ENCODE measurements around the gene NAT14. TPM values are rescaled to one million over a fixed set of nuclear protein-coding genes. Genes with fewer than 3 reads are reported as not detected.

The NAT14 gene
- total and polyA plus RNA-seq, 8 donors, result 5.8 to 32.4 (median 8.1) TPM

GRCh38 chr19:55440411-55441105, 44.4 kb upstream of the NAT14 start:
- 6% methylated on average over 38 to 39 of the region's 39 CpGs for WGBS, 2 donors
- intact Hi-C loops (cut with DNase I), result no loop called here

GRCh38 chr19:55441319-55441691, 43.7 kb upstream of the NAT14 start:
- Histone ChIP-seq H3K27ac (no peak overlapping the region), H3K9me3 (no peaks in the 10 kb centered on the region), H3K36me3 (no peaks in the 10 kb centered on the region), H3K4me1 (no peaks in the 10 kb centered on the region), H3K4me3 (no peak overlapping the region), H3K27me3 (peaks cover 0 to 26% (median 5%) of the 10 kb centered on the region in 4 donors)
- intact Hi-C loops (cut with DNase I), result no loop called here
- no peak for FAIRE-seq
- DNase-seq, result no peak
- no peak for ATAC-seq
- WGBS, 2 donors, result 5 to 8% methylated on average over 21 of the region's 21 CpGs
- no peak for TF ChIP-seq CTCF (IDR thresholded peaks at IDR 0.05)

More at GRCh38 chr19:55440411-55441105, 44.4 kb upstream of the NAT14 start:
- Histone ChIP-seq H3K9me3 (no peaks in the 10 kb centered on the region), H3K36me3 (no peaks in the 10 kb centered on the region), H3K4me1 (no peaks in the 10 kb centered on the region), H3K4me3 (no peak overlapping the region), H3K27ac (no peak overlapping the region), H3K27me3 (peaks cover 0 to 26% (median 5%) of the 10 kb centered on the region in 4 donors)
- DNase-seq (peak in 1 of 6 donors; percentile 46), FAIRE-seq (no peak), ATAC-seq (no peak)
- TF ChIP-seq CTCF (IDR thresholded peaks at IDR 0.05), result no peak

- FAIRE-seq (no peak), ATAC-seq (peak in 1 of 4 donors; percentile 37), DNase-seq (peak in 1 of 6 donors; percentile 51)
- Histone ChIP-seq H3K27ac (no peak overlapping the region), H3K27me3 (peaks cover 0 to 26% (median 5%) of the 10 kb centered on the region in 4 donors), H3K4me3 (no peak overlapping the region), H3K36me3 (no peaks in the 10 kb centered on the region), H3K9me3 (no peaks in the 10 kb centered on the region), H3K4me1 (no peaks in the 10 kb centered on the region)
- 1 to 2% methylated on average over 38 to 39 of the region's 39 CpGs for WGBS, 2 donors
- no peak for TF ChIP-seq CTCF (IDR thresholded peaks at IDR 0.05)
- intact Hi-C loops (cut with DNase I), result no loop called here
Measured at GRCh38 chr19:55441692-55442321, 43.2 kb upstream of the NAT14 start.

GRCh38 chr19:55442372-55442961, 42.5 kb upstream of the NAT14 start:
- TF ChIP-seq CTCF (IDR thresholded peaks at IDR 0.05), result no peak
- intact Hi-C loops (cut with DNase I), result no loop called here
- ATAC-seq (peak in 1 of 4 donors; percentile 27), DNase-seq (peak in 1 of 6 donors; percentile 59), FAIRE-seq (no peak)
- H3K36me3 ChIP-seq, result no peaks in the 10 kb centered on the region
- 1 to 2% methylated on average over 58 to 72 of the region's 72 CpGs for WGBS, 2 donors
- H3K4me3 ChIP-seq, result no peak overlapping the region
- H3K4me1 ChIP-seq, result no peaks in the 10 kb centered on the region
- H3K9me3 ChIP-seq, result no peaks in the 10 kb centered on the region
- H3K27me3 ChIP-seq, result peaks cover 0 to 26% (median 5%) of the 10 kb centered on the region in 4 donors
- H3K27ac ChIP-seq, result no peak overlapping the region
